ENCODE results near the gene SIAH1.

GRCh38 chr16:48374255-48374654 is 11.0 kb downstream of the SIAH1 start:
- no peak for TF ChIP-seq POLR2AphosphoS5 (IDR thresholded peaks at IDR 0.05)
- TF ChIP-seq CTCF (IDR thresholded peaks at IDR 0.05): no peak

All from transverse colon (tissue), 4 donors.